SK-N-SH treated with all-trans-retinoic acid at 6 μM for 48 hours (cell line): Measurements from ENCODE around the gene BRI3BP.
"Not testable (repeated sequence)": the region's sequence is repeated elsewhere in the genome, so short reads cannot be mapped to it uniquely, and the experiment has no call there.

ENCODE experiments used
- ATAC-seq: fragments of 200-7000 bp; cut with Tn5 transposase; 3 replicates; pipeline ENCODE4 v1.9.1; 2020; ENCODE audit warnings: mild to moderate bottlenecking, moderate library complexity
- ARNTL ChIP-seq: fragments of 450-650 bp; formaldehyde crosslinking; IDR thresholded peaks from 2 replicates; pipeline ENCODE4 v1.5.0; 2020; ENCODE audit warnings: low read depth, mild to moderate bottlenecking, moderate library complexity, borderline replicate concordance
- CREB5 ChIP-seq: fragments of 250-450 bp; sonication (Bioruptor Pico); IDR thresholded peaks from 2 replicates; pipeline ENCODE4 v1.5.1; 2020; ENCODE audit warnings: low read depth, mild to moderate bottlenecking, moderate library complexity
- CSDC2 ChIP-seq: fragments of 250-450 bp; sonication (Bioruptor Pico); IDR thresholded peaks from 2 replicates; pipeline ENCODE4 v1.5.0; 2020; ENCODE audit warnings: mild to moderate bottlenecking, moderate library complexity
- CSRNP3 ChIP-seq: fragments of 250-450 bp; sonication (Bioruptor Pico); IDR thresholded peaks from 2 replicates; pipeline ENCODE4 v1.5.1; 2021; ENCODE audit warnings: mild to moderate bottlenecking, moderate library complexity
- ESRRG ChIP-seq: fragments of 250-450 bp; sonication (Bioruptor Pico); IDR thresholded peaks from 2 replicates; pipeline ENCODE4 v1.6.1; 2021; ENCODE audit warnings: mild to moderate bottlenecking
- GLIS3 ChIP-seq: fragments of 250-450 bp; sonication (Bioruptor Pico); IDR thresholded peaks from 2 replicates; pipeline ENCODE4 v1.5.0; 2020; ENCODE audit warnings: mild to moderate bottlenecking, moderate library complexity
- ISL1 ChIP-seq: fragments of 250-450 bp; sonication (Bioruptor Pico); IDR thresholded peaks from 2 replicates; pipeline ENCODE4 v2.1.2; 2022; ENCODE audit warnings: mild to moderate bottlenecking, moderate library complexity
- PATZ1 ChIP-seq: fragments of 250-450 bp; sonication (Bioruptor Pico); IDR thresholded peaks from 2 replicates; pipeline ENCODE4 v1.8.0; 2020; ENCODE audit warnings: mild to moderate bottlenecking, moderate library complexity, borderline replicate concordance
- PPARA ChIP-seq: fragments of 250-450 bp; sonication (Bioruptor Pico); IDR thresholded peaks from 2 replicates; pipeline ENCODE4 v1.5.0; 2020; ENCODE audit warnings: mild to moderate bottlenecking, borderline replicate concordance
- RARB ChIP-seq: fragments of 250-450 bp; sonication (Bioruptor Pico); IDR thresholded peaks from 2 replicates; pipeline ENCODE4 v1.8.0; 2021; ENCODE audit warnings: mild to moderate bottlenecking, moderate library complexity
- TCF4 ChIP-seq: fragments of 250-450 bp; sonication (Bioruptor Pico); IDR thresholded peaks from 2 replicates; pipeline ENCODE4 v1.8.0; 2021; ENCODE audit warnings: mild to moderate bottlenecking, moderate library complexity, borderline replicate concordance
- TOX ChIP-seq: fragments of 250-450 bp; sonication (Bioruptor Pico); IDR thresholded peaks from 2 replicates; pipeline ENCODE4 v1.8.0; 2021; ENCODE audit warnings: mild to moderate bottlenecking, moderate library complexity, borderline replicate concordance
- TSHZ2 ChIP-seq: fragments of 250-450 bp; sonication (Bioruptor Pico); IDR thresholded peaks from 2 replicates; pipeline ENCODE4 v1.5.0; 2020; ENCODE audit warnings: mild to moderate bottlenecking, moderate library complexity
- ZC3H10 ChIP-seq: fragments of 250-450 bp; sonication (Bioruptor Pico); IDR thresholded peaks from 2 replicates; pipeline ENCODE4 v1.5.1; 2021; ENCODE audit warnings: mild to moderate bottlenecking, moderate library complexity
- ZFP3 ChIP-seq: fragments of 250-450 bp; sonication (Bioruptor Pico); IDR thresholded peaks from 2 replicates; pipeline ENCODE4 v1.5.0; 2020; ENCODE audit warnings: mild to moderate bottlenecking, moderate library complexity
- ZFP30 ChIP-seq: fragments of 450-650 bp; formaldehyde crosslinking; IDR thresholded peaks from 2 replicates; pipeline ENCODE4 v1.5.0; 2022; ENCODE audit warnings: mild to moderate bottlenecking, moderate library complexity
- ZNF565 ChIP-seq: fragments of 450-650 bp; formaldehyde crosslinking; conservative IDR thresholded peaks from 2 replicates; pipeline ENCODE4 v1.5.0; 2020; ENCODE audit warnings: low read depth, mild to moderate bottlenecking, moderate library complexity
- ZNF8 ChIP-seq: fragments of 450-650 bp; formaldehyde crosslinking; IDR thresholded peaks from 2 replicates; pipeline ENCODE4 v1.5.0; 2020; ENCODE audit warnings: mild to moderate bottlenecking, moderate library complexity
- TF ChIP-seq, protein P1 (sequence below): fragments of 250-450 bp; sonication (Bioruptor Pico); IDR thresholded peaks from 2 replicates; pipeline ENCODE4 v1.8.0; 2021; ENCODE audit warnings: low read depth, mild to moderate bottlenecking, moderate library complexity, borderline replicate concordance

Gene BRI3BP

DNA sequence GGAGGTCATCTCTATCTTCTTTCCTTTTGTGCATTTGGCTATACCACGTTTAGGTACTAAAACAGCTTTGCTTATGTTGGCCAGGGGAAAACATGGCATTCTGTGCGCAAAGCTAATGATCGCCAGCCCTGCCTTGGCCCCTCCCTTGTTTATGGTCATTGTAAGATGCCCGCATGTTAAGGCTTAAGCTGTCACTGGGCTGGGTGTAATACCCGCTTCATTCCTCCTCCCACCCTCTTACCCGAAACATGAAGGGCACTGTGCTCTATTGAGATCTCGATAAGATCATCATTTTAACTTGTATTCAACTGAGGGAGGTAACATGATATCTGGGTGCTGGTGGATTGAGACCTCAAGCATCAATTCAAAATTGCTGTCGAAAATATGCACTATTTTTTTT, 34.7 kb downstream of the BRI3BP start:
- TF ChIP-seq TSHZ2 (no peak), TCF4 (CRISPR knock-in tag) (no peak), CSDC2 (no peak), ISL1 (CRISPR knock-in tag) (no peak), ESRRG (CRISPR knock-in tag) (no peak), PPARA (CRISPR knock-in tag) (no peak), ARNTL (CRISPR knock-in tag) (no peak), TOX (CRISPR knock-in tag) (no peak), ZC3H10 (CRISPR knock-in tag) (no peak), CREB5 (no peak), ZNF8 (CRISPR knock-in tag) (no peak), ZNF565 (CRISPR knock-in tag) (no peak)
- TF ChIP-seq, protein P1, sequence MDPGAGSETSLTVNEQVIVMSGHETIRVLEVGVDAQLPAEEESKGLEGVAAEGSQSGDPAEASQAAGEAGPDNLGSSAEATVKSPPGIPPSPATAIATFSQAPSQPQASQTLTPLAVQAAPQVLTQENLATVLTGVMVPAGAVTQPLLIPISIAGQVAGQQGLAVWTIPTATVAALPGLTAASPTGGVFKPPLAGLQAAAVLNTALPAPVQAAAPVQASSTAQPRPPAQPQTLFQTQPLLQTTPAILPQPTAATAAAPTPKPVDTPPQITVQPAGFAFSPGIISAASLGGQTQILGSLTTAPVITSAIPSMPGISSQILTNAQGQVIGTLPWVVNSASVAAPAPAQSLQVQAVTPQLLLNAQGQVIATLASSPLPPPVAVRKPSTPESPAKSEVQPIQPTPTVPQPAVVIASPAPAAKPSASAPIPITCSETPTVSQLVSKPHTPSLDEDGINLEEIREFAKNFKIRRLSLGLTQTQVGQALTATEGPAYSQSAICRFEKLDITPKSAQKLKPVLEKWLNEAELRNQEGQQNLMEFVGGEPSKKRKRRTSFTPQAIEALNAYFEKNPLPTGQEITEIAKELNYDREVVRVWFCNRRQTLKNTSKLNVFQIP (CRISPR knock-in tag): no peak
- ATAC-seq: no peak

GRCh38 chr12:125029761-125030358, 36.4 kb downstream of the BRI3BP start:
- no peak for ATAC-seq
- TF ChIP-seq ZFP3: no peak
- no peak for TF ChIP-seq PPARA (CRISPR knock-in tag)
- no peak for TF ChIP-seq ZFP30 (CRISPR knock-in tag)
- TF ChIP-seq TSHZ2: no peak
- no peak for TF ChIP-seq TOX (CRISPR knock-in tag)
- TF ChIP-seq GLIS3: no peak
- no peak for TF ChIP-seq RARB
- TF ChIP-seq ZC3H10 (CRISPR knock-in tag): no peak
- TF ChIP-seq CSRNP3 (CRISPR knock-in tag): no peak
- TF ChIP-seq TCF4 (CRISPR knock-in tag): no peak
- TF ChIP-seq ZNF565 (CRISPR knock-in tag): no peak
- TF ChIP-seq ESRRG (CRISPR knock-in tag): no peak
- no peak for TF ChIP-seq ZNF8 (CRISPR knock-in tag)
- TF ChIP-seq PATZ1 (CRISPR knock-in tag): no peak

DNA sequence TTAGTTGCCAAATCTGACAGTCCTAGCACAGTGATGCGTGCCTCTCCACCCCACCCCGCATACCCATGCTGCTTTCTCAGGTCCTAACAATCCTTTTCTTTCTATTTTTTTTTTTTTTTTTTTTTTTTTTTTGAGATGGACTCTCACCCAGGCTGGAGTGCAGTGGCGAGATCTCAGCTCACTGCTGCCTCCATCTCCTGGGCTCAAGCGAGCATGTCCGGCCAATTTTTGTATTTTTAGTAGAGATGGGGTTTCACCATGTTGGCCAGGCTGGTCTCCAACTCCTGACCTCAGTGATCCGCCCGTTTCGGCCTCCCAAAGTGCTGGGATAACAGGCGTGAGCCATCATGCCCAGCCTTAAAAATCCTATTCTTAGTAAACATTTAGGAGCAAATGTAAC, 38.0 kb downstream of the BRI3BP start:
- ATAC-seq: not testable (repeated sequence)
